Adrenal gland (tissue), 12 donors: Measurements from ENCODE around the gene IQSEC2. TPM values are rescaled to one million over a fixed set of nuclear protein-coding genes. Genes with fewer than 3 reads are reported as not detected.

Source experiments
- DNase-seq, 7 donors: peaks; one replicate each; pipeline ENCODE4 v3.0.0-alpha.2; 2019 to 2020
- H3K27ac ChIP-seq, 5 donors: fragments of 200-600 bp; sonication (generic) in 4 of 5; 1 replicate in 3 of 5; 2 replicates in 2 of 5; pipeline versions ENCODE4 v1.5.1 to v1.8.0; 2016 to 2020; ENCODE audit warnings: mild to moderate bottlenecking in 1 of 5
- H3K27me3 ChIP-seq: fragments of 200-600 bp; 2 replicates; pipeline ENCODE4 v1.8.0; 2021
- H3K36me3 ChIP-seq, 2 donors: fragments of 200-600 bp; replicated peaks in 1 of 2; 1 replicate in 1 of 2; 2 replicates in 1 of 2; pipeline versions ENCODE4 v1.5.1 to v1.8.0; 2018 to 2022
- H3K4me1 ChIP-seq, 2 donors: fragments of 200-600 bp; replicated peaks in 1 of 2; 1 replicate in 1 of 2; 2 replicates in 1 of 2; pipeline versions ENCODE4 v1.5.1 to v1.8.0; 2018 to 2021
- H3K4me3 ChIP-seq, 4 donors: fragments of 200-600 bp; sonication (generic) in 3 of 4; one replicate each; pipeline ENCODE4 v1.5.1; 2016 to 2018
- H3K9me3 ChIP-seq, 3 donors: fragments of 200-600 bp; sonication (generic) in 1 of 3; replicated peaks in 1 of 3; 1 replicate in 2 of 3; 2 replicates in 1 of 3; pipeline versions ENCODE4 v1.5.1 to v1.8.0; 2016 to 2021
- POLR2A ChIP-seq, 2 donors: fragments of 450-650 bp; IDR thresholded peaks; one replicate each; pipeline ENCODE4 v1.6.1; 2017; ENCODE audit warnings: antibody characterized with exemption in 2 of 2, mild to moderate bottlenecking in 2 of 2, moderate library complexity in 1 of 2
- WGBS, 4 donors: extraction: QIAGEN DNeasy Blood & Tissue Kit in 2 of 4; methylation state at CpG; one replicate each; pipeline versions ENCODE4 v1.1.5 to v1.1.7; 2013 to 2017; 5-methylcytosine and 5-hydroxymethylcytosine counted together
- intact Hi-C, 2 donors: fragments of 100-400 bp; cut with DNase I; formaldehyde crosslinking; loops; one replicate each; pipeline versions ENCODE4 v1.14.1 to v1.15.0; 2022 to 2023
- polyA plus RNA-seq, 3 donors: library from polyadenylated mRNA; stranded (reverse); fragments of 200-250 nt in 2 of 3; fragments of 350-450 nt in 1 of 3; fragmentation: Illumina TruSeq in 1 of 3; extraction: RNeasy Lipid Tissue Mini Kit (QIAGEN cat#74804) in 1 of 3; gene quantifications; one replicate each; pipeline ENCODE4 v1.2.3, GENCODE V29; 2013 to 2014
- total RNA-seq, 9 donors: library from RNA; depleted of rRNA in 4 of 9; stranded (reverse); fragments of >200 nt in 4 of 9; fragments of 120-200 nt in 1 of 9; fragmentation: NEBNext Ultra II Directional in 1 of 9; extraction: Animal tissue kit (Norgen Biotek cat#: 25700) in 1 of 9; gene quantifications; one replicate each; pipeline versions ENCODE4 v1.1.0 to v1.2.4, GENCODE V29; 2013 to 2023
- TF ChIP-seq, protein P1 (sequence below), 6 experiments: fragments of 450-650 bp in 4 of 6; fragments of 200-600 bp in 2 of 6; sonication (generic) in 1 of 6; IDR thresholded peaks; 1 replicate in 5 of 6; 2 replicates in 1 of 6; pipeline versions ENCODE4 v1.5.1 to v1.8.0; 2016 to 2021; ENCODE audit warnings: antibody characterized with exemption in 6 of 6, mild to moderate bottlenecking in 2 of 6, moderate library complexity in 1 of 6
- donor health status: healthy with polysubstance abuse.
- donor health status: Bipolar disorder and iron deficiency.
- donor health status: DM: yes; HTN: yes; CAD: no.
- donor health status: DM: no; HTN: no; CAD: no.
- donor health status: DM: no; HTN: no; CAD: no.
- donor health status: DM: yes; HTN: yes; CAD: no.

IQSEC2 gene
- total and polyA plus RNA-seq, 12 donors: 2.4 to 67.9 (median 37.8) TPM

- H3K27me3 ChIP-seq: no peaks in the 10 kb centered on the region
- intact Hi-C loops: no loop called here
- H3K4me1 ChIP-seq: no peaks in the 10 kb centered on the region
- TF ChIP-seq, protein P1, sequence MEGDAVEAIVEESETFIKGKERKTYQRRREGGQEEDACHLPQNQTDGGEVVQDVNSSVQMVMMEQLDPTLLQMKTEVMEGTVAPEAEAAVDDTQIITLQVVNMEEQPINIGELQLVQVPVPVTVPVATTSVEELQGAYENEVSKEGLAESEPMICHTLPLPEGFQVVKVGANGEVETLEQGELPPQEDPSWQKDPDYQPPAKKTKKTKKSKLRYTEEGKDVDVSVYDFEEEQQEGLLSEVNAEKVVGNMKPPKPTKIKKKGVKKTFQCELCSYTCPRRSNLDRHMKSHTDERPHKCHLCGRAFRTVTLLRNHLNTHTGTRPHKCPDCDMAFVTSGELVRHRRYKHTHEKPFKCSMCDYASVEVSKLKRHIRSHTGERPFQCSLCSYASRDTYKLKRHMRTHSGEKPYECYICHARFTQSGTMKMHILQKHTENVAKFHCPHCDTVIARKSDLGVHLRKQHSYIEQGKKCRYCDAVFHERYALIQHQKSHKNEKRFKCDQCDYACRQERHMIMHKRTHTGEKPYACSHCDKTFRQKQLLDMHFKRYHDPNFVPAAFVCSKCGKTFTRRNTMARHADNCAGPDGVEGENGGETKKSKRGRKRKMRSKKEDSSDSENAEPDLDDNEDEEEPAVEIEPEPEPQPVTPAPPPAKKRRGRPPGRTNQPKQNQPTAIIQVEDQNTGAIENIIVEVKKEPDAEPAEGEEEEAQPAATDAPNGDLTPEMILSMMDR (IDR thresholded peaks at IDR 0.05): no peak
- no peak for TF ChIP-seq POLR2A (IDR thresholded peaks at IDR 0.05)
- no peak overlapping the region for H3K27ac ChIP-seq
- no peak overlapping the region for H3K4me3 ChIP-seq
- WGBS, 4 donors: 65 to 83% (median 73%) methylated on average over 5 to 12 of the region's 12 CpGs
- no peak for DNase-seq
- H3K9me3 ChIP-seq: no peaks in the 10 kb centered on the region
- peaks cover 0 to 11% of the 10 kb centered on the region in 2 donors for H3K36me3 ChIP-seq
Observed at GRCh38 chrX:53235566-53235965, 45.8 kb downstream of the IQSEC2 start.

GRCh38 chrX:53234484-53234883 lies 46.9 kb downstream of the IQSEC2 start:
- no peak overlapping the region for H3K27ac ChIP-seq
- H3K4me3 ChIP-seq: no peak overlapping the region
- no peaks in the 10 kb centered on the region for H3K4me1 ChIP-seq
- DNase-seq: no peak
- H3K9me3 ChIP-seq: no peaks in the 10 kb centered on the region
- peaks cover 0 to 7% of the 10 kb centered on the region in 2 donors for H3K36me3 ChIP-seq
- no peaks in the 10 kb centered on the region for H3K27me3 ChIP-seq
- TF ChIP-seq, protein P1 (IDR thresholded peaks at IDR 0.05): no peak
- TF ChIP-seq POLR2A (IDR thresholded peaks at IDR 0.05): no peak
- intact Hi-C loops: no loop called here
- WGBS, 4 donors: 91 to 100% (median 93%) methylated on average over 1 to 9 of the region's 9 CpGs

DNA sequence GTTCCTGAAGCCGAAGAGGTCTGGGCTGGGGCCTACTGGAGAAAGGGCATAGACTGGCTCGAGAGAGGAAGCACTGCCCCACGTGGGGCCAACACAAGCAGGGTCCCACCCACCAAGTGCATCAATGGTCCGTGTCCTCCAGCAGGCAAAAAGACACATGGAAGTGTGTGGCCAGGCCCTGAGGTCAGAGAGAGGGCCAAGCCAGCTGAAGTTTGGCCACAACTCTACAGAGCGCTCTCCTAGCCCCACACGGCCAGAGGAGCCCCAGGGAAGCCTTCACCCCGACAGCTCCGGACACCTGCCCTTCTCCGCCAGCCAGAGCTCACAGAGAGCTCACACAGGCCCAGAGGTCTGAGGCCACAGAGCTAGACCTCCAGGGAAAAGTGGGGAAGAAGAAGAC lies 47.8 kb downstream of the IQSEC2 start:
- Histone ChIP-seq H3K9me3 (no peaks in the 10 kb centered on the region), H3K27me3 (no peaks in the 10 kb centered on the region), H3K27ac (no peak overlapping the region), H3K4me1 (no peaks in the 10 kb centered on the region), H3K36me3 (peaks cover 0 to 7% of the 10 kb centered on the region in 2 donors), H3K4me3 (no peak overlapping the region)
- WGBS, 4 donors: 77 to 93% (median 85%) methylated on average over 2 to 9 of the region's 9 CpGs
- DNase-seq: no peak
- intact Hi-C loops: no loop called here
- TF ChIP-seq, protein P1 (IDR thresholded peaks at IDR 0.05): no peak
- no peak for TF ChIP-seq POLR2A (IDR thresholded peaks at IDR 0.05)

- Histone ChIP-seq H3K27me3 (no peaks in the 10 kb centered on the region), H3K9me3 (no peaks in the 10 kb centered on the region), H3K4me1 (no peaks in the 10 kb centered on the region), H3K36me3 (no peaks in the 10 kb centered on the region), H3K4me3 (no peak overlapping the region), H3K27ac (no peak overlapping the region)
- intact Hi-C loops: no loop called here
- TF ChIP-seq, protein P1 (IDR thresholded peaks at IDR 0.05): no peak
- TF ChIP-seq POLR2A (IDR thresholded peaks at IDR 0.05): no peak
- WGBS, 4 donors: 73 to 94% (median 81%) methylated on average over 2 to 5 of the region's 5 CpGs
- no peak for DNase-seq
Observed at GRCh38 chrX:53230116-53230515, 51.3 kb downstream of the IQSEC2 start.
